Spleen (tissue), 11 donors: Measurements from ENCODE around the gene MYO1B. TPM values are rescaled to one million over a fixed set of nuclear protein-coding genes. Genes with fewer than 3 reads are reported as not detected.

Experiments used
- DNase-seq: peaks from one replicate; pipeline ENCODE4 v3.0.0-alpha.2; 2020
- H3K27ac ChIP-seq, 8 donors: fragments of 200-600 bp; sonication (generic) in 7 of 8; 1 replicate in 4 of 8; 2 replicates in 4 of 8; pipeline versions ENCODE4 v1.5.0 to v1.8.0; 2016 to 2021; ENCODE audit warnings: inconsistent platforms in 4 of 8, mild to moderate bottlenecking in 4 of 8, moderate library complexity in 1 of 8
- H3K27me3 ChIP-seq, 7 donors: fragments of 200-600 bp; sonication (generic) in 6 of 7; replicated peaks in 1 of 7; 1 replicate in 4 of 7; 2 replicates in 3 of 7; pipeline versions ENCODE4 v1.5.0 to v1.8.0; 2016 to 2021; ENCODE audit warnings: inconsistent platforms in 3 of 7, mild to moderate bottlenecking in 1 of 7
- H3K36me3 ChIP-seq, 6 donors: fragments of 200-600 bp; sonication (generic) in 5 of 6; 1 replicate in 4 of 6; 2 replicates in 2 of 6; pipeline versions ENCODE4 v1.5.0 to v1.8.0; 2016 to 2021; ENCODE audit warnings: inconsistent platforms in 2 of 6
- H3K4me1 ChIP-seq, 6 donors: fragments of 200-600 bp; sonication (generic) in 5 of 6; 1 replicate in 3 of 6; 2 replicates in 3 of 6; pipeline versions ENCODE4 v1.5.0 to v1.8.0; 2016 to 2021; ENCODE audit warnings: inconsistent platforms in 3 of 6
- H3K4me3 ChIP-seq, 8 donors: fragments of 200-600 bp; sonication (generic) in 7 of 8; 1 replicate in 4 of 8; 2 replicates in 4 of 8; pipeline versions ENCODE4 v1.5.0 to v1.8.0; 2016 to 2021; ENCODE audit warnings: inconsistent platforms in 4 of 8, mild to moderate bottlenecking in 4 of 8, moderate library complexity in 2 of 8
- H3K9me3 ChIP-seq, 8 donors: fragments of 200-600 bp; sonication (generic) in 7 of 8; 1 replicate in 4 of 8; 2 replicates in 4 of 8; pipeline versions ENCODE4 v1.5.0 to v1.8.0; 2016 to 2021; ENCODE audit warnings: inconsistent platforms in 4 of 8
- POLR2A ChIP-seq, 3 donors: fragments of 450-650 bp; IDR thresholded peaks; one replicate each; pipeline ENCODE4 v1.5.1; 2017; ENCODE audit warnings: antibody characterized with exemption in 3 of 3, mild to moderate bottlenecking in 1 of 3
- POLR2AphosphoS5 ChIP-seq, 3 donors: sonication (generic); formaldehyde crosslinking; IDR thresholded peaks; one replicate each; pipeline ENCODE4 v1.5.1; 2017; ENCODE audit warnings: antibody characterized with exemption in 3 of 3
- WGBS, 5 donors: extraction: QIAGEN DNeasy Blood & Tissue Kit in 3 of 5; methylation state at CpG; one replicate each; pipeline versions ENCODE4 v1.1.5 to v1.1.7; 2013 to 2018; 5-methylcytosine and 5-hydroxymethylcytosine counted together
- intact Hi-C: fragments of 100-400 bp; cut with DNase I; formaldehyde crosslinking; loops from one replicate; pipeline ENCODE4 v1.15.0; 2023; ENCODE audit warnings: low total_unique reads
- polyA plus RNA-seq, 3 donors: library from polyadenylated mRNA; stranded (reverse); fragments of 200-250 nt; gene quantifications; one replicate each; pipeline ENCODE4 v1.2.1, GENCODE V29; 2013
- total RNA-seq, 7 donors: library from RNA; depleted of rRNA in 3 of 7; stranded (reverse); fragments of >200 nt in 3 of 7; fragmentation: NEBNext Ultra II Directional in 4 of 7; extraction: Animal tissue kit (Norgen Biotek cat#: 25700) in 4 of 7; gene quantifications; one replicate each; pipeline versions ENCODE4 v1.1.0 to v1.2.1, GENCODE V29; 2016 to 2021
- TF ChIP-seq, protein P1 (sequence below), 11 experiments: fragments of 200-600 bp in 7 of 11; fragments of 450-650 bp in 4 of 11; sonication (generic) in 4 of 11; IDR thresholded peaks in 8 of 11; conservative IDR thresholded peaks in 3 of 11; 1 replicate in 7 of 11; 2 replicates in 4 of 11; pipeline versions ENCODE4 v1.4.0 to v1.8.0; 2016 to 2021; ENCODE audit warnings: antibody characterized with exemption in 11 of 11, inconsistent platforms in 4 of 11, mild to moderate bottlenecking in 1 of 11
- donor health status: healthy with polysubstance abuse.
- donor health status: DM: no; HTN: no; CAD: no; lungs with moderate emphysema.
- donor health status: DM: no; HTN: no; CAD: no.
- donor health status: Bipolar disorder and iron deficiency.
- donor health status: healthy.
- donor health status: DM: no; HTN: no; CAD: no.
- donor health status: DM: yes; HTN: yes; CAD: no.

MYO1B gene
- total and polyA plus RNA-seq, 10 donors, result 5.3 to 25.8 (median 19.0) TPM

- no peak for DNase-seq
- Histone ChIP-seq H3K9me3 (no peaks in the 10 kb centered on the region), H3K27me3 (no peaks in the 10 kb centered on the region), H3K36me3 (no peaks in the 10 kb centered on the region), H3K27ac (no peak overlapping the region), H3K4me1 (no peaks in the 10 kb centered on the region), H3K4me3 (no peak overlapping the region)
- WGBS, 5 donors, result 77 to 90% (median 80%) methylated on average over 2 of the region's 2 CpGs
- TF ChIP-seq POLR2A (IDR thresholded peaks at IDR 0.05), result no peak
- TF ChIP-seq, protein P1, sequence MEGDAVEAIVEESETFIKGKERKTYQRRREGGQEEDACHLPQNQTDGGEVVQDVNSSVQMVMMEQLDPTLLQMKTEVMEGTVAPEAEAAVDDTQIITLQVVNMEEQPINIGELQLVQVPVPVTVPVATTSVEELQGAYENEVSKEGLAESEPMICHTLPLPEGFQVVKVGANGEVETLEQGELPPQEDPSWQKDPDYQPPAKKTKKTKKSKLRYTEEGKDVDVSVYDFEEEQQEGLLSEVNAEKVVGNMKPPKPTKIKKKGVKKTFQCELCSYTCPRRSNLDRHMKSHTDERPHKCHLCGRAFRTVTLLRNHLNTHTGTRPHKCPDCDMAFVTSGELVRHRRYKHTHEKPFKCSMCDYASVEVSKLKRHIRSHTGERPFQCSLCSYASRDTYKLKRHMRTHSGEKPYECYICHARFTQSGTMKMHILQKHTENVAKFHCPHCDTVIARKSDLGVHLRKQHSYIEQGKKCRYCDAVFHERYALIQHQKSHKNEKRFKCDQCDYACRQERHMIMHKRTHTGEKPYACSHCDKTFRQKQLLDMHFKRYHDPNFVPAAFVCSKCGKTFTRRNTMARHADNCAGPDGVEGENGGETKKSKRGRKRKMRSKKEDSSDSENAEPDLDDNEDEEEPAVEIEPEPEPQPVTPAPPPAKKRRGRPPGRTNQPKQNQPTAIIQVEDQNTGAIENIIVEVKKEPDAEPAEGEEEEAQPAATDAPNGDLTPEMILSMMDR (IDR thresholded peaks at IDR 0.05 in 8 of 11, conservative IDR thresholded peaks at IDR 0.05 in 3 of 11), result no peak
- TF ChIP-seq POLR2AphosphoS5 (IDR thresholded peaks at IDR 0.05), result no peak
- intact Hi-C loops, result no loop called here
Measured at GRCh38 chr2:191347154-191347553, 102.0 kb downstream of the MYO1B start.

DNA sequence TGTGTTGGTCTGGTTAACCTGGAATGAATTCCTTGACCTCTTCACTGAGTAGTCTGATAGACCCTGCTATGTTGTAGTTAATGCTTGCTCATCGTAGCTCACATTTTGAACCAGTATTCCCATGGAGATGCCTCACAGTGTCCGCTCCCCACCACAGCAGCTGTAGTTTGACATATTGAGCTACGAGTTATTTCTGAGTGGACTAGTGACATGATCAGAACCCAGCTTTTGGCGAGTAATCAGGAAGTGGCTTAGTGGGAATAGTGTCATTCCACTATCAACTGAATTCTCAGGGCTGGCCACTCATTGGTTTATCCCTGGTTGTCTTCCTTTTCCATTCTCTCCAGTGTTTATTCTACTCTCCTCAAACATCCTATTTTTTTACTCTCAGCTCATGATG, 102.7 kb downstream of the MYO1B start:
- H3K27me3 ChIP-seq, result no peaks in the 10 kb centered on the region
- DNase-seq, result no peak
- WGBS, 5 donors, result 79 to 95% (median 90%) methylated on average over 4 of the region's 4 CpGs
- intact Hi-C loops, result no loop called here
- H3K27ac ChIP-seq, result no peak overlapping the region
- no peaks in the 10 kb centered on the region for H3K9me3 ChIP-seq
- TF ChIP-seq POLR2A (IDR thresholded peaks at IDR 0.05) (no peak), POLR2AphosphoS5 (IDR thresholded peaks at IDR 0.05) (no peak)
- TF ChIP-seq, protein P1 (IDR thresholded peaks at IDR 0.05 in 8 of 11, conservative IDR thresholded peaks at IDR 0.05 in 3 of 11), result no peak
- no peaks in the 10 kb centered on the region for H3K36me3 ChIP-seq
- no peaks in the 10 kb centered on the region for H3K4me1 ChIP-seq
- H3K4me3 ChIP-seq, result no peak overlapping the region

GRCh38 chr2:191349990-191350389, 104.8 kb downstream of the MYO1B start:
- no peak for TF ChIP-seq POLR2AphosphoS5 (IDR thresholded peaks at IDR 0.05)
- TF ChIP-seq POLR2A (IDR thresholded peaks at IDR 0.05), result no peak
- TF ChIP-seq, protein P1 (IDR thresholded peaks at IDR 0.05 in 8 of 11, conservative IDR thresholded peaks at IDR 0.05 in 3 of 11), result no peak
- intact Hi-C loops, result no loop called here
- DNase-seq, result no peak
- Histone ChIP-seq H3K4me1 (no peaks in the 10 kb centered on the region), H3K4me3 (no peak overlapping the region), H3K27me3 (no peaks in the 10 kb centered on the region), H3K36me3 (no peaks in the 10 kb centered on the region), H3K9me3 (peaks cover 0 to under 1% (median 0%) of the 10 kb centered on the region in 8 donors), H3K27ac (no peak overlapping the region)
- WGBS, 5 donors, result 79 to 88% (median 84%) methylated on average over 2 of the region's 2 CpGs

DNA sequence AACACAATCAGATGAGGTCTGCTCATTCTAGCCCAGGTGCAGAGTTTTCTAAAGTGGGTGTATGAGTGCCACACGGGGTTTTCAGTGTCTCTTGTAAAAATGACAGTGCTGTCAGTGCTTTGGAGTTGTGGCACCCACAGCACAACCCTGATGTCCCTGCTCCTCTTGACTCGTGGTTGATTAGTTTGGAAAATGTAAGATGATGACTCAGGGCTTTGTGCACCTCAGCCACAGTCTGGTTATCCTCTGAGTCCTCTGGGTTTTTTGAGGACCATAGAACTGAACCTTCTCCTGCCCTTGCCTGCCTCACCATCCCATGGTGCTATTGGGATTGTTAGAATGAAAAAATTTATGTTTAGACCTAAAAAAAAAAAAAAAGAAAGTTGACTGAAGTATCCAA, 105.6 kb downstream of the MYO1B start:
- 46 to 67% (median 56%) methylated on average over 2 of the region's 2 CpGs for WGBS, 5 donors
- Histone ChIP-seq H3K4me1 (no peaks in the 10 kb centered on the region), H3K9me3 (peaks cover 0 to 4% (median 0%) of the 10 kb centered on the region in 8 donors), H3K27me3 (no peaks in the 10 kb centered on the region), H3K27ac (no peak overlapping the region), H3K36me3 (no peaks in the 10 kb centered on the region), H3K4me3 (no peak overlapping the region)
- DNase-seq, result no peak
- TF ChIP-seq, protein P1 (IDR thresholded peaks at IDR 0.05 in 8 of 11, conservative IDR thresholded peaks at IDR 0.05 in 3 of 11), result no peak
- TF ChIP-seq POLR2A (IDR thresholded peaks at IDR 0.05), result no peak
- no peak for TF ChIP-seq POLR2AphosphoS5 (IDR thresholded peaks at IDR 0.05)
- intact Hi-C loops, result no loop called here
